ENCODE data around the gene ACMSD. TPM values are rescaled to one million over a fixed set of nuclear protein-coding genes. Genes with fewer than 3 reads are reported as not detected.

The ACMSD gene
- total RNA-seq, 1 donor from 2014 or later = not detected

- no peak for ATAC-seq
Measured at GRCh38 chr2:134910763-134911399, 72.5 kb downstream of the ACMSD start.

- ATAC-seq = no peak
Measured at GRCh38 chr2:134911400-134911785, 73.0 kb downstream of the ACMSD start.

GRCh38 chr2:134912361-134912760, 73.9 kb downstream of the ACMSD start:
- peak; percentile 37 for ATAC-seq

DNA sequence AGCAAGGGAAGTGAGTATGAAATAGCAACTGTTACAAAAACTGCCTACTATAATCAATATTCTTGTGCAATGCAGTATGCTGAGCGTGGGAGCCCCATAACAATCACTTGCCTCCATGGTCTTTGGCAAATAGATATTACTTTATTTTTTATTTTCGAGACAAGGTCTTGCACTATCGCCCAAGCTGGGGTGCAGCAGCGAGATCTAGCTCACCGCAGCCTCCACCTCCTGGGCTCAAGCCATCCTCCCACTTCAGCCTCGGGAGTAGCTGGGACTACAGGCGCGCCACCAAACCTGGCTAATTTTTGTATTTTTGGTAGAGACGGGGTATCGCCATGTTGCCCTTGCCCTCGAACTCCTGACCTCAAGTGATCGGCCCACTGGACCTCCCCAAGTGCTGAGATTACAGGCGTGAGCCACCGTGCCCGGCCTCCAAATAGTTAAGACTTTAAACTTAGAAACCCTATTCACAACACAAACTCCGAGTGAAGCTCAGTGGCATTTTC, 79.0 kb downstream of the ACMSD start:
- ATAC-seq = no peak

DNA sequence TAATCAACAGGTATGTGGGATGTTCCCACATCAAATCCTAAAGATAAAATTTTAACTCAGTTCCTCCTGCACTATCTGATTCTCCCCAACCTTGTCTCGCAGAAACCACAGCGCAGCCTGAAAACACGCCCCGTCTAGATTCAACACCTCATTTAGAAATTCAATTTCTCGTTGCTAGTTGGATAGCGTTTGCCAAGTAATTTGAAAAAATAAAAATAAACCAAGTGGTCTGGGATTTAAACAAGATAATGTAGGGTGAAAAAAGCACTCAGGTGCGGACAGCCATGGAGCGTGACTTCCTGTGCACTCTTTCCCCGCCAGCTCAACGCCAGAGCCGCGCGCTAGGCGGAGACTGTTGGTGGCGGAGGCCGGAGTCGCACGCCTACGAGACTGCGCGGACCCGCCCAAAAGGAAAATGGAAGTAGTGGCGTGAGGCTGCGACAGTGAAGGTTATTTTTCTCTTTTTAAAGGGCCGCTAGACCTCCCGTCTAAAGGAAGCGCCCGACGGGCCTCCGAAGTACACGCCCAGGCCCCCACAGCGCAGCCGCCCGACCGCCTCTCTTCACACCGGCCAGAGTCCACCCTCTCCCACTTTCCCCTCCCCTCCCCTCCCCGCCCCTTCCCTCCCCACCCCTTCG, 79.6 kb downstream of the ACMSD start:
- peak; percentile 84 for ATAC-seq

DNA sequence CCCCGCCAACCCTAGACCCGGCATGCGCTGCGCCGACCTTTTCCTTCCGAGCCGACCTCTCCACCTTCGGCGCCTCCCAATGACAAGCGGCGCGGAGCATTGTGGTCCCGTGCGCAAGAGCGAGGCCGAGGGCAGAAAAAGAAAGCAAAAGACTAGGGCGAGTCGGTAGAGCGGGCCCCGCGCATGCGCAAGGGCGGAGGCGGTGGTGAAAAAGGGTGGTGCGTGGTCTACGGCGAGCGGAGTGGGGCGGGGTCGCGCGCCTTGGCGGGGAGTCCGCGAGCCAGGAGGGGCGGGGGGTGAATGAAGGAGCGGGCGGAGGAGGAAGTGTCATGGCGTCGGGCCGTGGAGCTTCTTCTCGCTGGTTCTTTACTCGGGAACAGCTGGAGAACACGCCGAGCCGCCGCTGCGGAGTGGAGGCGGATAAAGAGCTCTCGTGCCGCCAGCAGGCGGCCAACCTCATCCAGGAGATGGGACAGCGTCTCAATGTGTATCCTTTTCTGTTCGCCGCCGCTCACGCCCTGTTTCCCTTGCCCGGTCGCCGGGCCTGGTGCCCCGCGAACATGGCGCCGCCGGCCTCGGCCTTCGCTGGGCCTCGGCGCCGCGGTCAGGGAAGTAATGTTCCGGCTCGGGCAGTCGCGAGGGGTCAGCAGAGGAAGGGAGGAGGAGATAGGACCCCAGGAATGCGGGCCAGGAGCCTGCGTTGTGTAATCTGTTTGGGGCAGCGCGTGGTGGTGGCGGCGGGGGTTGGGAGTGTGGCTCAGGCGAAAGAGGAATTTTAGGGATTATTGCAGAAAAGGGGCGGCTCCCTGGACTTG, 80.3 kb downstream of the ACMSD start, which contains the start of gene CCNT2:
Gene CCNT2 (plus strand): TSS at position 297 of the 815 bp plus-strand sequence. CDS start 33 bp downstream, at position 330.
- peak; percentile 97 for ATAC-seq

DNA sequence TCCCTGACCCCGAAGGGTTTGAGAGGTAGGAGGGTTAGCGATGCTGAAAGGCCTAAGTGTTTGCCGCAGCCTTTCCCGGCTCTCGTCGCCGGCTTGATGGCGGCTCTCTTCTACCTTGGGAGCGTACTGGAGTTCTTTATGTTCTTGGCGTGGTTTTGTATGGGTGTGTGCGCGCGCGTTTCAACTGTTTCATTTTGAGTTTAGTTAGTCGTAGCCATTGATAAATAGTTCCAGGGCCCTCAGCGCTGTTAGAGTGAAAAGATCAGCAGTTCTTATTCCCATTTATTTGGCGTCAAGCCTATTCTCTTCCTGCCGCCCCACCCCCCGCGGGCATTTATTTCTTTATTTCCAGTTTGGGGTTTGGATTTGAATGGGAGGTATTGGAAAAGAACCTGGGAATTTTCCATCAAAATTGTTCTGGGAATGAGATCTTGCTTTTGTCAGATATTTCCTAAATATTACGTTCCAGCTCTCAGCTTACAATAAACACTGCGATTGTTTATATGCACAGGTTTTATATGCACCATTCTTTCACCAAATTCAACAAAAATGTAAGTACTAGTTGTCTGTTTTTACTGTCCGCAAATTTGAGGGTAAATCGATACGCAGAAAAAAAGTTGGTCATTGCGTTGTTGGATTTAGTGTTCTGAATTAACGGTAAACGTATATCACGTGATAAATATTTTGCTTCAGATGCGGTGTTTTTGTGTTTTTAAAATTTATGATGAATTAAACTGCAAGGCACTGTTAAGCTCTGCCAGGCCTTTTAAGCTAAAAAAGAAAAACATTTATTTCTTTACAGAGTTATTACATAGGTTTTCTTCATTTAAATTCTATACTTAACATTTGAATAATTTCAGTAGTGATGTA, 81.2 kb downstream of the ACMSD start:
- ATAC-seq = peak; percentile 2

- no peak for ATAC-seq
Measured at GRCh38 chr2:134924912-134925311, 86.5 kb downstream of the ACMSD start.

DNA sequence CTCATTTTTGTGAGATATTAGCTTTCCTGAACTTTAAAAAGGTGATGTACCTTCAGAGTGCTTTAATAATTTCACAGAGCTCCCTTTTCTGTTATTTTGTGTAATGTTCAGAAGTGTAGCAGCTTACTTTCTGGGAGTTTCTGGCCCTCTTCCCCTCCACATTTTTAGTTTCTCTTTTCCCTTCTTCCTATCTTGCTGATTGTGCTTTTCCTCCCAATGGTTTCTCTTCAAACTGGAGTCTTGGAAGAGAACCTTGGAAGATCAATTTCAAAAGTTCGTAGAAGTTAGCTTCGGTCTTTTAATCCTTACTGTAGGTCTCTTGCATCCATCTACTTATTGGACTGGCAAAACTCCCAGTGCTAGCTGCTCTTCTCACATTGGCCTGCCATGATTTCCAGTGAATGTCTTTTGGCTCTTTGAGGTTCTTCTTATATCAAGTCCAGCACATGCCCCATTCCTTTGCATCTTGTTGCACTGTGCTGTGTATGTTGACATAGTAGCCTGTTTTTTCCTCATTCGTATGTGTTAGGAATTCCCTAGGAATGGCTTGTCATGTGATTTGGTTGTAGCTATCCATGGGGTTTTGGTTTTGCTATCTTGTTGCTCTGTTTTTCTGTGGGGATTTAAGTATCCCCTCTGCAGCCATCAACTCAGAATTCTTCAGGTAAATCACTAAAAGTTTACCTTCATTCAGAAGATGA, 88.0 kb downstream of the ACMSD start:
- no peak for ATAC-seq

- ATAC-seq = peak; percentile 69
Measured at GRCh38 chr2:134927195-134927594, 88.8 kb downstream of the ACMSD start.

DNA sequence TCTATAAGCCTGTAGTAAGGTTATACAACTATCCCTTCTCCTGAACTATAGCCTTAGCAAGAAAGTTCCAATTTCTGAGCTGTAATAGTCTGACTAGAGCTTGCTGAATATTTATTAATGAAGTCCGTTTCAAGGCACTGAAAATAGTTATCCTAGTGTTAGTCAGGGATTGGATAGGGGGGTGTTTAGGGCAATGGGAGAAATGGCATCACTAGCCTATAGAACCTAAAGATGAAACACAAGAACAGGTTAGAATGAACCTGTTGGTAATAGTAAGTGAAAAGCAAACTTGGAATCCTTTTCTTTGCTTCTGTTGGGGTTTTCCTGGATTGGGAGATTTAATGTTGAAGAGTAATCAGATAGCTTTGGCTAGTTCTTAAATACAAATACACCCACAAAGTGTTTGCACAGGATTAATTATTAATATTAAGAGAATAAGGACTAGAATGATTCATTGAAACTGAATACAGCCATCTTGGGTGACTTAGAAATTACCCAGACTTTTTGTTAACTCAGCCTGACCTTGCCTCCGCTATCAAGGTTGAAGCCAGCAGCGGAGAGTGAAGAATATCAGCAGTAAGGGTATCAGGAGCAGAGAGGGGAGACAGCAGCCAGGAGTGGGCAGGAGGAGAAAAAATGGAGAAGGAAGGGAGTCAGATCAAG, 94.6 kb downstream of the ACMSD start:
- ATAC-seq = no peak

DNA sequence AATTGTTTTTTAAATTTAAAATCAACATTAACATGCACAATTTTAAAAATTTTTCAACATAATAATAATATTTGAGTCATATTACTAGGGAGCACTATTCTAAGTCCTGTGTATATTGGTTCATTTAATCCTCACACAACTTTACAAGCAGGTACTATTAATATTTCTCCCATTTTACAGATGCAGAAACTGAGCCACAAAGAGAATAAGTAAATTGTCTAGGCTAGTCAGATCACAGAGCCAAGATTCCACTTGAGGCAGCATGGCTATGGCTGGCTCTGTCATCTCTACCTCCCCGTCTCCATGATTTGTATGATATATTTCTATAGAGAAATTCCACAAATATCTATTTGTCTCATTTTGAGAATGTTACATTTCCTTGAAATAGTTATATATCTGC, 95.3 kb downstream of the ACMSD start:
- no peak for ATAC-seq

DNA sequence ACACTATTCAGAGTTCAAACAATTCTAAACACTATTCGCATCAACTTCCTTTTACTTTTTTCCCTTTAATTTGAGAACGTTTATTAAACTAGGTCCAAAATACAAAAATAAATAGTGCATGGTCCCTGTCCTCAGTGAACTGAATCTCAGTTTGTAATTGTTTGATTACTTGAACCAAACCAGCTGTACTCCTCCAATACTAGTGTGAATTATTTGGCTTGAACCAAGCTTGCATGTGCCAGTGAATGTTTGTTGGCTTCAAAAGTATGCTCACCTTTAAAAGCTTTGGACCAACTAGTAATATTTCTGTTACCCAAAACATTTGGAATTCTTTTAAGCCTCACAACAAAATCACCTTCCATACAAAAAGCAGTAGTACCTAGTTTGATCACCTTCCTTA, 95.7 kb downstream of the ACMSD start:
- no peak for ATAC-seq

GRCh38 chr2:134934641-134935040, 96.2 kb downstream of the ACMSD start:
- no peak for ATAC-seq

- no peak for ATAC-seq
Measured at GRCh38 chr2:134936691-134937090, 98.3 kb downstream of the ACMSD start.

- ATAC-seq = no peak
Measured at GRCh38 chr2:134943540-134943939, 105.1 kb downstream of the ACMSD start.

- no peak for ATAC-seq
Measured at GRCh38 chr2:134944975-134945374, 106.6 kb downstream of the ACMSD start.

GRCh38 chr2:134946073-134946472, 107.7 kb downstream of the ACMSD start:
- ATAC-seq = no peak

DNA sequence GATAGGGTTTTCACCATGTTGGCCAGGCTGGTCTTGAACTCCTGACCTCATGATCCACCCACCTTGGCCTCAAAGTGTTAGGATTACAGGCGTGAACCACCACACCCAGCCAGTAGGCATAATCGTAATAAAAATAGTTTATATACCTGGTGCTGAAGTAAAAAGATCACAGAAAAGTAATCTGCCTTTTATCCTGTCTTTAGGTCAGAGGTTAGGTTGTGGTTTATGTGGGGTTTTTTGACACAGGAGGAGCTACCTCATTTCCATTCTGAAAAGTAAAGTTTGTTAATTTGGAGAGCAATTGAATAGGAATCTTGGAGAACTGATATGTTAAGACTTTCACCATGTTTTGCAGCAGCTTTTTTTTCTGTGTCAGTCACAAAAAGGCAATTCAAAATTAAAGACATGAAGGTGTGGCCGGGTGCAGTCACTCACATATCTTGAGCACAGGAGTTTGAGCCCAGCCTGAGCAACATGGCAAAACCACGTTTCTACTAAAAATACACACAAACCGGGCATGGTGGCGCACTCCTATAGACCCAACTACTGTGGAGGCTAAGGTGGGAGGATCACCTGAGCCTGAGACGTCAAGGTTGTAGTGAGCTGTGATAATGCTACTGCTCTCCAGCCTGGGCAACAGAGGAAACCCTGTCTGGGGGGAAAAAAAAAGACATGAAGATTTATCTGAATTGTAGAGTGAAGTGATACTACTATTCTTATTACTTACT, 111.7 kb downstream of the ACMSD start:
- ATAC-seq = no peak

GRCh38 chr2:134950886-134951285, 112.5 kb downstream of the ACMSD start:
- ATAC-seq = no peak
